Tibial nerve (tissue), 4 donors: ENCODE measurements around the gene SNN. TPM values are rescaled to one million over a fixed set of nuclear protein-coding genes. Genes with fewer than 3 reads are reported as not detected.
A peak's percentile ranks its signal among the peaks of the same experiment; 100 is the strongest.

Experiments
- DNase-seq, 2 donors: peaks; one replicate each; pipeline ENCODE4 v3.0.0-alpha.2; 2019; ENCODE audit warnings: low spot score in 2 of 2
- H3K27ac ChIP-seq, 4 donors: fragments of 200-600 bp; sonication (generic) in 3 of 4; one replicate each; pipeline ENCODE4 v1.5.1; 2017 to 2019; ENCODE audit warnings: mild to moderate bottlenecking in 1 of 4
- H3K27me3 ChIP-seq, 2 donors: fragments of 200-600 bp; sonication (generic) in 1 of 2; one replicate each; pipeline versions ENCODE4 v1.5.1 to v1.6.0; 2017 to 2019
- H3K36me3 ChIP-seq, 3 donors: fragments of 200-600 bp; sonication (generic); one replicate each; pipeline ENCODE4 v1.5.1; 2018 to 2019
- H3K4me1 ChIP-seq, 4 donors: fragments of 200-600 bp; sonication (generic) in 3 of 4; one replicate each; pipeline ENCODE4 v1.5.1; 2017 to 2019
- H3K4me3 ChIP-seq, 4 donors: fragments of 200-600 bp; sonication (generic) in 3 of 4; one replicate each; pipeline ENCODE4 v1.5.1; 2017 to 2019; ENCODE audit warnings: mild to moderate bottlenecking in 1 of 4, moderate library complexity in 1 of 4
- H3K9me3 ChIP-seq, 4 donors: fragments of 200-600 bp; sonication (generic) in 3 of 4; one replicate each; pipeline ENCODE4 v1.5.1; 2017 to 2019
- EP300 ChIP-seq, 2 donors: sonication (generic); formaldehyde crosslinking; IDR thresholded peaks; one replicate each; pipeline ENCODE4 v1.6.1; 2017; ENCODE audit warnings: antibody characterized with exemption in 2 of 2, mild to moderate bottlenecking in 1 of 2
- POLR2A ChIP-seq, 2 donors: fragments of 450-650 bp; IDR thresholded peaks; one replicate each; pipeline ENCODE4 v1.6.1; 2017; ENCODE audit warnings: antibody characterized with exemption in 2 of 2, mild to moderate bottlenecking in 2 of 2, moderate library complexity in 2 of 2
- WGBS, 2 donors: methylation state at CpG; one replicate each; pipeline ENCODE4 v1.1.5; 2018; 5-methylcytosine and 5-hydroxymethylcytosine counted together
- total RNA-seq, 4 donors: library from RNA; depleted of rRNA; stranded (reverse); fragments of >200 nt; gene quantifications; one replicate each; pipeline ENCODE4 v1.1.0, GENCODE V29; 2016
- TF ChIP-seq, protein P1 (sequence below), 5 experiments: fragments of 200-600 bp in 3 of 5; fragments of 450-650 bp in 2 of 5; sonication (generic) in 3 of 5; IDR thresholded peaks; one replicate each; pipeline ENCODE4 v1.5.1; 2016 to 2019; ENCODE audit warnings: antibody characterized with exemption in 5 of 5, mild to moderate bottlenecking in 3 of 5, moderate library complexity in 2 of 5

The SNN gene
- total RNA-seq, 4 donors from 2014 or later: 24.3 to 30.6 (median 27.0) TPM

- Histone ChIP-seq H3K4me1 (peaks cover 0 to 70% (median 41%) of the 10 kb centered on the region in 4 donors), H3K9me3 (no peaks in the 10 kb centered on the region), H3K27ac (no peak overlapping the region), H3K27me3 (no peaks in the 10 kb centered on the region), H3K36me3 (peaks cover 0 to 55% (median 13%) of the 10 kb centered on the region in 3 donors), H3K4me3 (no peak overlapping the region)
- WGBS, 2 donors: 53 to 68% methylated on average over 2 of the region's 2 CpGs
- TF ChIP-seq, protein P1, sequence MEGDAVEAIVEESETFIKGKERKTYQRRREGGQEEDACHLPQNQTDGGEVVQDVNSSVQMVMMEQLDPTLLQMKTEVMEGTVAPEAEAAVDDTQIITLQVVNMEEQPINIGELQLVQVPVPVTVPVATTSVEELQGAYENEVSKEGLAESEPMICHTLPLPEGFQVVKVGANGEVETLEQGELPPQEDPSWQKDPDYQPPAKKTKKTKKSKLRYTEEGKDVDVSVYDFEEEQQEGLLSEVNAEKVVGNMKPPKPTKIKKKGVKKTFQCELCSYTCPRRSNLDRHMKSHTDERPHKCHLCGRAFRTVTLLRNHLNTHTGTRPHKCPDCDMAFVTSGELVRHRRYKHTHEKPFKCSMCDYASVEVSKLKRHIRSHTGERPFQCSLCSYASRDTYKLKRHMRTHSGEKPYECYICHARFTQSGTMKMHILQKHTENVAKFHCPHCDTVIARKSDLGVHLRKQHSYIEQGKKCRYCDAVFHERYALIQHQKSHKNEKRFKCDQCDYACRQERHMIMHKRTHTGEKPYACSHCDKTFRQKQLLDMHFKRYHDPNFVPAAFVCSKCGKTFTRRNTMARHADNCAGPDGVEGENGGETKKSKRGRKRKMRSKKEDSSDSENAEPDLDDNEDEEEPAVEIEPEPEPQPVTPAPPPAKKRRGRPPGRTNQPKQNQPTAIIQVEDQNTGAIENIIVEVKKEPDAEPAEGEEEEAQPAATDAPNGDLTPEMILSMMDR (IDR thresholded peaks at IDR 0.05): no peak
- TF ChIP-seq POLR2A (IDR thresholded peaks at IDR 0.05) (no peak), EP300 (IDR thresholded peaks at IDR 0.05) (no peak)
- DNase-seq: no peak
Measured at GRCh38 chr16:11681556-11681955, 13.3 kb downstream of the SNN start.

DNA sequence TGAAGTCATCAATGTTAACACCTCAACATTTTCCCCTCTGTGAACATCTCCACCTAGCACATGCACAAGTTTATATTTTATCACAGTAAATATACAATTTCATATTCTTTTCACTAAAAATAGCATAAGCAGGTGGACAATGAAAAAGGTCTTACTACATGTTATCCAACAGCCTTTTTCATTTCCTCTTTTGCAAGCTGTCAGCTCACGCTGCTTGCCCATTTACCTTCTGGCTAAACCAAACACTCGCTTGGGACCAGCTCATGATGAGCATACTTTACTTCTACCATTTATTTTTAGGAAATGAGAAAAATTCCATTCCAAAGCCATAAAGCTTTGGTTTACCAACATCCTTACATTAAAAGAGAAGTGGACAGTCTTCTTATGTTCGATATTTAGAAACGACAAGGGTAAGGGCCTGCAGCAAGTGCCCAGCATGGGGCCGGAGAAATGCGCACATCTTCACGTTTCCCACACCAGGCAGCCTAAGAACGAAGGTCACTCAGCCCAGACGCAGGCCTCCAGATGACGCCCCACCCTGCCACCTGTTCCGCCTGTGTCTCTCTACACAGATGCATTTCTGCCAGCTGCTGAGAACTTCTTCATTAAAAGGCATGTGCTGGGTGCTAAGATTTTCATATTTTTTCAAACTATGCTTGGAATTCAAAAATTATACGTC is 13.9 kb downstream of the SNN start:
- Histone ChIP-seq H3K27me3 (no peaks in the 10 kb centered on the region), H3K27ac (peak overlapping the region in 1 of 4 donors; percentile 4), H3K9me3 (no peaks in the 10 kb centered on the region), H3K36me3 (peaks cover 0 to 55% (median 13%) of the 10 kb centered on the region in 3 donors), H3K4me3 (no peak overlapping the region), H3K4me1 (peaks cover 0 to 70% (median 39%) of the 10 kb centered on the region in 4 donors)
- no peak for DNase-seq
- TF ChIP-seq, protein P1 (IDR thresholded peaks at IDR 0.05): no peak
- TF ChIP-seq POLR2A (IDR thresholded peaks at IDR 0.05): no peak
- no peak for TF ChIP-seq EP300 (IDR thresholded peaks at IDR 0.05)
- 72 to 81% methylated on average over 12 of the region's 12 CpGs for WGBS, 2 donors

GRCh38 chr16:11682655-11683096 is 14.4 kb downstream of the SNN start:
- Histone ChIP-seq H3K4me1 (peaks cover 0 to 70% (median 36%) of the 10 kb centered on the region in 4 donors), H3K4me3 (no peak overlapping the region), H3K36me3 (peaks cover 0 to 58% (median 13%) of the 10 kb centered on the region in 3 donors), H3K27ac (peak overlapping the region in 1 of 4 donors; percentile 43), H3K27me3 (no peaks in the 10 kb centered on the region), H3K9me3 (no peaks in the 10 kb centered on the region)
- WGBS, 2 donors: 35 to 36% methylated on average over 5 of the region's 5 CpGs
- TF ChIP-seq POLR2A (IDR thresholded peaks at IDR 0.05) (no peak), EP300 (IDR thresholded peaks at IDR 0.05) (no peak)
- TF ChIP-seq, protein P1 (IDR thresholded peaks at IDR 0.05): no peak
- DNase-seq: no peak

- H3K4me3 ChIP-seq: no peak overlapping the region
- TF ChIP-seq, protein P1 (IDR thresholded peaks at IDR 0.05): no peak
- TF ChIP-seq EP300 (IDR thresholded peaks at IDR 0.05): no peak
- no peak for TF ChIP-seq POLR2A (IDR thresholded peaks at IDR 0.05)
- H3K36me3 ChIP-seq: peaks cover 0 to 62% (median 13%) of the 10 kb centered on the region in 3 donors
- 66 to 67% methylated on average over 11 of the region's 11 CpGs for WGBS, 2 donors
- H3K9me3 ChIP-seq: no peaks in the 10 kb centered on the region
- peak overlapping the region in 1 of 4 donors; percentile 43 for H3K27ac ChIP-seq
- no peaks in the 10 kb centered on the region for H3K27me3 ChIP-seq
- peaks cover 0 to 69% (median 31%) of the 10 kb centered on the region in 4 donors for H3K4me1 ChIP-seq
- no peak for DNase-seq
Measured at GRCh38 chr16:11683145-11683544, 14.9 kb downstream of the SNN start.

GRCh38 chr16:11684231-11685025 is 16.2 kb downstream of the SNN start:
- WGBS, 2 donors: 94% methylated on average over 12 of the region's 12 CpGs
- Histone ChIP-seq H3K36me3 (peaks cover 0 to 57% (median 8%) of the 10 kb centered on the region in 3 donors), H3K27ac (no peak overlapping the region), H3K9me3 (no peaks in the 10 kb centered on the region), H3K4me1 (peaks cover 0 to 69% (median 22%) of the 10 kb centered on the region in 4 donors), H3K27me3 (no peaks in the 10 kb centered on the region), H3K4me3 (no peak overlapping the region)
- TF ChIP-seq POLR2A (IDR thresholded peaks at IDR 0.05): no peak
- no peak for TF ChIP-seq EP300 (IDR thresholded peaks at IDR 0.05)
- TF ChIP-seq, protein P1 (IDR thresholded peaks at IDR 0.05): no peak
- no peak for DNase-seq
